Neural cell (in vitro differentiated cells): ENCODE measurements around the gene TBC1D14.

Source experiments
- EZH2 ChIP-seq: fragments of 200-600, 300-800 bp; shearing (Covaris generic), sonication (generic); IDR thresholded peaks from 2 replicates; pipeline ENCODE4 v1.6.1; 2014; ENCODE audit warnings: antibody characterized with exemption, low read length, borderline replicate concordance, mild to moderate bottlenecking; ENCODE audit not compliant: insufficient read depth, poor library complexity, severe bottlenecking
- POLR2AphosphoS5 ChIP-seq: IDR thresholded peaks from 2 replicates; pipeline ENCODE4 v1.6.1; 2012
- TAF1 ChIP-seq: IDR thresholded peaks from 2 replicates; pipeline ENCODE4 v1.6.1; 2012; ENCODE audit warnings: low read depth
- TF ChIP-seq, protein P1 (sequence below): fragments of 450-650 bp; IDR thresholded peaks from 2 replicates; pipeline ENCODE4 v1.5.1; 2014; ENCODE audit warnings: antibody characterized with exemption, mild to moderate bottlenecking, moderate library complexity; ENCODE audit not compliant: poor library complexity, severe bottlenecking

DNA sequence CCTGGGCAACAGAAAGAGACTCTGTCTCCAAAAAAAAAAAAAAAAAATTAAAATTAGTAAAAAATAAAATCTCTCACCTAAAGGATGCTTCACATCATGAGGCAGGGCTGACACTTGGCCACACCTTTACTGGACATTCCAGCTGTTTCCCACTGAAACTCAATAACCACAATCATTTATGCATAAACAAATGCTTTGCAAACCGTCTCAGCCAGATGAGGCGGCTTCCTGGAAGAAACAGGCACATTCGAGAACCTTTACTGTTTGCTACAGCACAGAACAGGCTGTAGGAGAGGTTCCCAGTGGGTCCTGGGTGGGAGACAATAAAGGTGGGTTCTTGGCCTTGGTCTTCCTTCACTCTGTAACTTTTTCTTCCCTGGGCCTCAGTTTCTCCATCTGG lies 10.9 kb upstream of the TBC1D14 start:
- TF ChIP-seq, protein P1, sequence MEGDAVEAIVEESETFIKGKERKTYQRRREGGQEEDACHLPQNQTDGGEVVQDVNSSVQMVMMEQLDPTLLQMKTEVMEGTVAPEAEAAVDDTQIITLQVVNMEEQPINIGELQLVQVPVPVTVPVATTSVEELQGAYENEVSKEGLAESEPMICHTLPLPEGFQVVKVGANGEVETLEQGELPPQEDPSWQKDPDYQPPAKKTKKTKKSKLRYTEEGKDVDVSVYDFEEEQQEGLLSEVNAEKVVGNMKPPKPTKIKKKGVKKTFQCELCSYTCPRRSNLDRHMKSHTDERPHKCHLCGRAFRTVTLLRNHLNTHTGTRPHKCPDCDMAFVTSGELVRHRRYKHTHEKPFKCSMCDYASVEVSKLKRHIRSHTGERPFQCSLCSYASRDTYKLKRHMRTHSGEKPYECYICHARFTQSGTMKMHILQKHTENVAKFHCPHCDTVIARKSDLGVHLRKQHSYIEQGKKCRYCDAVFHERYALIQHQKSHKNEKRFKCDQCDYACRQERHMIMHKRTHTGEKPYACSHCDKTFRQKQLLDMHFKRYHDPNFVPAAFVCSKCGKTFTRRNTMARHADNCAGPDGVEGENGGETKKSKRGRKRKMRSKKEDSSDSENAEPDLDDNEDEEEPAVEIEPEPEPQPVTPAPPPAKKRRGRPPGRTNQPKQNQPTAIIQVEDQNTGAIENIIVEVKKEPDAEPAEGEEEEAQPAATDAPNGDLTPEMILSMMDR = no peak
- TF ChIP-seq EZH2 (no peak), TAF1 (no peak), POLR2AphosphoS5 (no peak)
